Left renal pelvis (tissue), 4 donors: ENCODE results near the gene SNAP91. TPM values are rescaled to one million over a fixed set of nuclear protein-coding genes. Genes with fewer than 3 reads are reported as not detected.
"Not testable (repeated sequence)": the region's sequence is repeated elsewhere in the genome, so short reads cannot be mapped to it uniquely, and the experiment has no call there.

Experiments used
- DNase-seq, 4 donors: peaks; one replicate each; pipeline ENCODE4 v3.0.0-alpha.2; 2013; ENCODE audit warnings: low read depth in 4 of 4, low spot score in 3 of 4
- polyA plus RNA-seq, 4 donors: library from polyadenylated mRNA; unstranded; fragments of 120-200 nt; gene quantifications; one replicate each; pipeline ENCODE4 v1.2.1, GENCODE V29; 2013; ENCODE audit not compliant: insufficient read length in 4 of 4

SNAP91 gene
- polyA plus RNA-seq, 4 donors, result 0.47 to 2.6 (median 1.1) TPM

GRCh38 chr6:83550482-83550881, 158.4 kb downstream of the SNAP91 start:
- not testable (repeated sequence) for DNase-seq

GRCh38 chr6:83546636-83547035, 162.3 kb downstream of the SNAP91 start:
- no peak for DNase-seq

DNA sequence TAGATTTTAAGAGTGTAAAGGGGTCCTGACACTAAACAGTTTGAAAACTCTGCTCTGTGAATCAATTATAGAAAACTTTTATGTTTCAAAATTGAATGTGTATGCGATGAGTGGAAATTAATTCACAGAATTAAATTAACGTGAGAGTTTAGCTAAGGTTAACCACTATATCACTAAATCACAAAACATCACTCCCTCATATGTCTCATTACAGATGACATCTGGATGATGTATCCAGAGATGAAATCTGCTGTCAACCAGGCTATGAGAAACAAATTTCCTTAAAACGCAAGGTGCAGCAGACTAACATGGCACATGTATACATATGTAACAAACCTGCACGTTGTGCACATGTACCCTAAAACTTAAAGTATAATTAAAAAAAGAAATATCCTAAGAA, 169.2 kb downstream of the SNAP91 start:
- DNase-seq, result no peak

GRCh38 chr6:83536647-83537589, 172.0 kb downstream of the SNAP91 start:
- no peak for DNase-seq

DNA sequence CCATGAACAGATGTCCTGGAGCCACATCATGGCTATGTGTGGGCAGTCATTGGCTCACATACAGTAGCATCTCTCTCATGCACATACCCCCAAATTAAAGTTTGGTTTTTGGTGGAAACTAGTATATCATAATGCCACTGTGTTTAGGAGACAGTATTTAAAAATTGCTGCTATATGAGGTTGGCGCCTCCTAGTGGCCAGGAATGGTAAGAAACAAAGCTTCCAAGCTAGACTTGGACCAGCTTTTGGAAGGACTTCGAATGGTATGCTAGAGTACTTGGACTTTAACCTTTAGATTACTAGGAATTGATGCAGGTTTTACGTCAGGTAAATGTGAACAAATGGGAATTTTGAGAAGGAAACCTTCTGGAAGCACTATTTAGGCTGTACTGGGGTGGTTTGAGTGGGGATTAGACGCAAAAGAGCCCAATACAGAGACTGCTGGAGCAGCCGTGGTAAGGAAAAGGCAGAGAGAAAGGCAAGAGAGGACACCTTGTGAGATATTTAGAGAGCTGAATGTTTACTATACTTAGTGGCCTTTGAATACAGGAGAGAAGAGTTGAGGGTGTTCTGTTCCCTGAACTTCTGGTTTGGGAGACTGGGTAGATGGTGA, 172.8 kb downstream of the SNAP91 start:
- DNase-seq, result no peak

GRCh38 chr6:83518816-83519480, 190.0 kb downstream of the SNAP91 start:
- no peak for DNase-seq

DNA sequence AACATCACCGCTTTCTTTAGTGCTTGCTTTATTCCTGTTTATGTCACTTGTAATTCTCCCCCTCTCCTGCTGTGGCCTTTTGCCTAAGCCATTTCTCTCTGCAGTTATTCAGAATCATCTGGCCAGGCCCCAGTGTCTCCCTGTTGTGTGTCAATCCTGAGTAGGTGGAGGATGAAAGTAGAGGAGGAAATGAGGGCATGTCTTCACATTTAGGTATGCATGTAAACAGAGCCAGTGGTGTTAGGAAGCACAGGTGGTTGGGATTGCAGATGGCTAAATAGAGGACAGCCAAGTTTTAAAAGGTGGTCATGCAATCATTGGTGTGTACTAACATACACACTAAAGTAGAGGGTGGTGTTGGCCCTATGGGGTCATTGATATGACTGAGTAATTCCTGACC, 191.4 kb downstream of the SNAP91 start:
- DNase-seq, result no peak

- peak in 2 of 4 donors; percentile 35 to 48 for DNase-seq
Measured at GRCh38 chr6:83514866-83515466, 193.9 kb downstream of the SNAP91 start.

GRCh38 chr6:83514466-83514865, 194.4 kb downstream of the SNAP91 start:
- no peak for DNase-seq

- peak in 3 of 4 donors; percentile 27 to 41 (median 29) for DNase-seq
Measured at GRCh38 chr6:83511901-83512681, 196.8 kb downstream of the SNAP91 start, which contains the start of gene PRSS35. Gene PRSS35 (plus strand): TSS chr6:83512534. CDS start chr6:83523442, 10,908 bp downstream.

DNA sequence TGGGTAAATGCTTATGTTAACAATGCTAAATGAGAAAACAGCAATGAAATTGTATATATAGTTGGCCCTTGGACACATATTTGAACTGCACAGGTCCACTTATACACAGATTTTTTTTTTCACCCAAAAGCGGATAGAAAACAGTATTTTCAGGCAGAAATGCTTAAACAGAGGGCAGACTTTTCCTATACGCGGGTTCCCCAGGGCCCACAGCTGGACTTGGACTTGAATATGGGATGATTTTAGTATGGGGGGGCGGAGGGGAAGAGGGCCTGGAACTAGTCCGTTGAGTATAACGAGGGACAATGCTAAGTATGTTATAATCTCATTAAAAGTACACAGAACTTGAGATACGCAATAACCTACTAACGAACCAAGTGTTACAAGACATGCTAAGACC, 197.6 kb downstream of the SNAP91 start:
- DNase-seq, result no peak

DNA sequence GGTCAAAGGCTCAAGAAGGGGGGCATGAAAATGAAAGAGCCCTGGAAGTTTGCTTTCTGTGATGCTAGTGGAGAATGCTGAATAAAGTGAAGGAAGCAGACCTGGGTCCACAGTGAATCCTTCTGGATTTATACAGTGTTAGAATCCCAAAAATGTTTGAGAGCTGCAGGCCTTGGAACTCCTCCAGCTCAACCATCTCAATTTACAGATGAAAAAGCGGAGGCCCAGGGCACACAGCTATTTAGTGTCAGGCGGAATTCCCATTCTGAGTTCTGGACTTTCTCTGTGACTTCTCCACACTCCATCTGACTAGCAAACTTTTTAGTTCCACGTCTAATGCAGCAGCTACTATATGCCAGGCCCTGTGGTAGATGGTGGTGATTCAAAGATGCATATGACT, 198.1 kb downstream of the SNAP91 start:
- DNase-seq, result no peak

DNA sequence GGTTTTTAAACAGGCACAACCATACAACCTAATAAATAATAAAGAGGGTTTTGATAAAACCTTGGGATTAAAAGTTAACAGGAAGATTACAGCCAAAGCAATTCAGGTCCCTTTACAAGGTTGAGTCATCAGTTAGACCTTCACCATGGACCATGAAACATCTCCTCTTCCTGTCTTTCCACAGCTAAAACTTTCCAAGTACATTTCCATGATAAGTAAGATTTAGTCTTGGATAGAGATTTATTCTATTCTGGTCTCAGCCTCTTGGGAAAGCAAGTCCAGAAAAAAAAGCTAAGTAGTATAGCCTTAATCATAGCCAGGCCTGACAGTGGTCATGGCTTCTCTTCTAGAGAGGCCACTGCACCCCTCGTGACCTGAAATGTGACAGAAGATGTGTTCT, 199.5 kb downstream of the SNAP91 start:
- DNase-seq, result no peak

- no peak for DNase-seq
Measured at GRCh38 chr6:83505356-83505755, 203.5 kb downstream of the SNAP91 start.

Other genes with a start within 250 kb of the SNAP91 start
- 10 to 100 TPM; 29.6 to 75.5 (median 55.1) TPM for gene PRSS35, start 196.6 kb downstream of the SNAP91 start, polyA plus RNA-seq
- gene RIPPLY2, start 144.3 kb upstream of the SNAP91 start, polyA plus RNA-seq, result not detected
- gene CYB5R4, start 150.6 kb upstream of the SNAP91 start, polyA plus RNA-seq, result 10 to 100 TPM in 2 of 4 donors, 1 to 10 TPM in 2; 9.3 to 11.6 (median 10.0) TPM